ENCODE data around the gene SFTPA1. TPM values are rescaled to one million over a fixed set of nuclear protein-coding genes. Genes with fewer than 3 reads are reported as not detected.

Gene SFTPA1
- total and polyA plus RNA-seq, 4 donors: not detected

DNA sequence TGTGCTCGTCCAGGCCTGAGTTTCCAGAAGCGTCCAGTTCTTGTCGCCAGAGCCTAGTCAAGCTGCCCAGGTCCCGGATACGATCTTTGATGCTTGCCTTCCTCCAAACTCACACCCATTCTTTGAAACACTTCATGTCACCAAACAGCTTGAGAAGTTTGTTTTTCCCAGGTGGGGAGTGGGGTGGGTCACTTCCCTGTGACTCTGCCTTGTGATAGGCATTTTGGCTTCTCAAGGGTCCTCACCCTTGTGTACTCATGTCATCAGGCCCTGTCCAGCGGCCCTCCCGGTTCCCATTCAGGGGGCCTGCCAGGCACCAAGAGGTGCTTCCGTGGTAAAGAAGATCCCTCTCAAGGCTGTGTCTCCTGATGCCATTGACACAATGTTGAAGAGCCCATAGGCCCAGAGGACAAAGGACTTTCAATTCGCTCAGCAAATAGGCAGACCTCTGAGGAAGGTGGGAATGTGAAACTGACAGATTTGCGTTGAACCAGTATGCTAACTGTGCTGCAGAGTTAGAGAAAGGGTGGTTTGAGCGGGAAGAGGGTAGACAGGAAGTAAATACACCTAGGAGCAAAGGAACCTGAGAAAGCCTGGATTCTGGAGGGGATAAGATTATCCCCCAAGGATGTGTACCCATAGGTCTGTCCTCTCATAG is 24.7 kb upstream of the SFTPA1 start:
- WGBS: 84% methylated on average over 11 of the region's 11 CpGs
- Histone ChIP-seq H3K9ac (ENCODE audit: low read depth in 1 of 2, low read length in 2 of 2) (no peak overlapping the region), H3K9me3 (ENCODE audit: control insufficient read depth in 4 of 4, low read length in 3 of 4) (no peaks in the 10 kb centered on the region), H3K4me1 (ENCODE audit: control insufficient read depth in 4 of 4, insufficient read depth in 4 of 4, low read length in 3 of 4) (no peaks in the 10 kb centered on the region), H3K36me3 (ENCODE audit: control insufficient read depth in 4 of 4, insufficient read depth in 3 of 4, low read depth in 1 of 4, low read length in 3 of 4) (no peaks in the 10 kb centered on the region), H3K4me3 (ENCODE audit: low read depth in 1 of 3, low read length in 3 of 3) (no peak overlapping the region), H3K27me3 (ENCODE audit: control insufficient read depth in 4 of 4, insufficient read depth in 4 of 4, low read length in 3 of 4) (peaks cover 0 to 2% (median 0%) of the 10 kb centered on the region in 4 donors), H3K27ac (ENCODE audit: low read depth in 1 of 2, low read length in 2 of 2) (no peak overlapping the region)
- DNase-seq (ENCODE audit: low spot score): no peak
- TF ChIP-seq RXRA (IDR thresholded peaks at IDR 0.05): no peak
- TF ChIP-seq, protein P1, sequence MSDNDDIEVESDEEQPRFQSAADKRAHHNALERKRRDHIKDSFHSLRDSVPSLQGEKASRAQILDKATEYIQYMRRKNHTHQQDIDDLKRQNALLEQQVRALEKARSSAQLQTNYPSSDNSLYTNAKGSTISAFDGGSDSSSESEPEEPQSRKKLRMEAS (IDR thresholded peaks at IDR 0.05): no peak
- TF ChIP-seq SP1 (IDR thresholded peaks at IDR 0.05): no peak
- no peak for TF ChIP-seq FOXA2 (IDR thresholded peaks at IDR 0.05)
- no peak for TF ChIP-seq EGR1 (IDR thresholded peaks at IDR 0.05; ENCODE audit: low read depth in 2 of 2)
- no peak for TF ChIP-seq JUND (IDR thresholded peaks at IDR 0.05)
- TF ChIP-seq FOXA1 (IDR thresholded peaks at IDR 0.05): no peak
- no peak for TF ChIP-seq HNF4A (conservative IDR thresholded peaks at IDR 0.05)
- no peak for TF ChIP-seq GABPA (IDR thresholded peaks at IDR 0.05 in 1 of 2, conservative IDR thresholded peaks at IDR 0.05 in 1 of 2)
- no peak for TF ChIP-seq YY1 (IDR thresholded peaks at IDR 0.05)
- TF ChIP-seq, protein P2, sequence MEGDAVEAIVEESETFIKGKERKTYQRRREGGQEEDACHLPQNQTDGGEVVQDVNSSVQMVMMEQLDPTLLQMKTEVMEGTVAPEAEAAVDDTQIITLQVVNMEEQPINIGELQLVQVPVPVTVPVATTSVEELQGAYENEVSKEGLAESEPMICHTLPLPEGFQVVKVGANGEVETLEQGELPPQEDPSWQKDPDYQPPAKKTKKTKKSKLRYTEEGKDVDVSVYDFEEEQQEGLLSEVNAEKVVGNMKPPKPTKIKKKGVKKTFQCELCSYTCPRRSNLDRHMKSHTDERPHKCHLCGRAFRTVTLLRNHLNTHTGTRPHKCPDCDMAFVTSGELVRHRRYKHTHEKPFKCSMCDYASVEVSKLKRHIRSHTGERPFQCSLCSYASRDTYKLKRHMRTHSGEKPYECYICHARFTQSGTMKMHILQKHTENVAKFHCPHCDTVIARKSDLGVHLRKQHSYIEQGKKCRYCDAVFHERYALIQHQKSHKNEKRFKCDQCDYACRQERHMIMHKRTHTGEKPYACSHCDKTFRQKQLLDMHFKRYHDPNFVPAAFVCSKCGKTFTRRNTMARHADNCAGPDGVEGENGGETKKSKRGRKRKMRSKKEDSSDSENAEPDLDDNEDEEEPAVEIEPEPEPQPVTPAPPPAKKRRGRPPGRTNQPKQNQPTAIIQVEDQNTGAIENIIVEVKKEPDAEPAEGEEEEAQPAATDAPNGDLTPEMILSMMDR (IDR thresholded peaks at IDR 0.05; ENCODE audit: low read depth, low read length, missing input control): no peak
- TF ChIP-seq NR2F2 (IDR thresholded peaks at IDR 0.05): no peak
- TF ChIP-seq HNF4G (IDR thresholded peaks at IDR 0.05): no peak
- TF ChIP-seq, protein P3, sequence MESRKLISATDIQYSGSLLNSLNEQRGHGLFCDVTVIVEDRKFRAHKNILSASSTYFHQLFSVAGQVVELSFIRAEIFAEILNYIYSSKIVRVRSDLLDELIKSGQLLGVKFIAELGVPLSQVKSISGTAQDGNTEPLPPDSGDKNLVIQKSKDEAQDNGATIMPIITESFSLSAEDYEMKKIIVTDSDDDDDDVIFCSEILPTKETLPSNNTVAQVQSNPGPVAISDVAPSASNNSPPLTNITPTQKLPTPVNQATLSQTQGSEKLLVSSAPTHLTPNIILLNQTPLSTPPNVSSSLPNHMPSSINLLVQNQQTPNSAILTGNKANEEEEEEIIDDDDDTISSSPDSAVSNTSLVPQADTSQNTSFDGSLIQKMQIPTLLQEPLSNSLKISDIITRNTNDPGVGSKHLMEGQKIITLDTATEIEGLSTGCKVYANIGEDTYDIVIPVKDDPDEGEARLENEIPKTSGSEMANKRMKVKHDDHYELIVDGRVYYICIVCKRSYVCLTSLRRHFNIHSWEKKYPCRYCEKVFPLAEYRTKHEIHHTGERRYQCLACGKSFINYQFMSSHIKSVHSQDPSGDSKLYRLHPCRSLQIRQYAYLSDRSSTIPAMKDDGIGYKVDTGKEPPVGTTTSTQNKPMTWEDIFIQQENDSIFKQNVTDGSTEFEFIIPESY (IDR thresholded peaks at IDR 0.05): no peak
- TF ChIP-seq, protein P4, sequence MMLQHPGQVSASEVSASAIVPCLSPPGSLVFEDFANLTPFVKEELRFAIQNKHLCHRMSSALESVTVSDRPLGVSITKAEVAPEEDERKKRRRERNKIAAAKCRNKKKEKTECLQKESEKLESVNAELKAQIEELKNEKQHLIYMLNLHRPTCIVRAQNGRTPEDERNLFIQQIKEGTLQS (IDR thresholded peaks at IDR 0.05): no peak
- no peak for TF ChIP-seq RAD21 (IDR thresholded peaks at IDR 0.05)

DNA sequence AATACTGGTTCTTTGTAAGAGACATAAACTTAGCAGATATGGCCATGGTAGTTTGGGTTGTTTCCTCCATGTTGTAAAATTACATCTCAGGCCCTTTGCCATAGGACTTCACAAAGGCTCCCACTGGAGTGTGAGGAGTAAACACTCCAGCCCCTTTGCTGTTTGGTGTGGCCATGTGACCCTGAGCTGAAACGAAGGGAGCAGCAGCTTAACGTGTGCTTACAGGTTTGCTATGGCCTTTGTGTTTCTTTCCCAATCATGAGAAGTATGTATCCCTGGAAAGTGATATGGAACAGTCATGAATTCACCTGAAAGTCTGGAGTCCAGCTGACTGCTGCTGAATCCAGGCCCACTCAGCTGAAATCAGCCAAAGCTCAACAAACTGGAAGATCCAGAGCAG is 23.8 kb upstream of the SFTPA1 start:
- no peak overlapping the region for H3K4me3 ChIP-seq (ENCODE audit: low read depth in 1 of 3, low read length in 3 of 3)
- 70% methylated on average over 2 of the region's 2 CpGs for WGBS
- H3K4me1 ChIP-seq (ENCODE audit: control insufficient read depth in 4 of 4, insufficient read depth in 4 of 4, low read length in 3 of 4): no peaks in the 10 kb centered on the region
- no peaks in the 10 kb centered on the region for H3K36me3 ChIP-seq (ENCODE audit: control insufficient read depth in 4 of 4, insufficient read depth in 3 of 4, low read depth in 1 of 4, low read length in 3 of 4)
- no peaks in the 10 kb centered on the region for H3K27me3 ChIP-seq (ENCODE audit: control insufficient read depth in 4 of 4, insufficient read depth in 4 of 4, low read length in 3 of 4)
- no peak overlapping the region for H3K27ac ChIP-seq (ENCODE audit: low read depth in 1 of 2, low read length in 2 of 2)
- DNase-seq (ENCODE audit: low spot score): no peak
- no peak overlapping the region for H3K9ac ChIP-seq (ENCODE audit: low read depth in 1 of 2, low read length in 2 of 2)
- no peaks in the 10 kb centered on the region for H3K9me3 ChIP-seq (ENCODE audit: control insufficient read depth in 4 of 4, low read length in 3 of 4)
- TF ChIP-seq TAF1 (conservative IDR thresholded peaks at IDR 0.05) (no peak), HNF4G (IDR thresholded peaks at IDR 0.05) (no peak), FOXA1 (IDR thresholded peaks at IDR 0.05) (no peak), RXRA (IDR thresholded peaks at IDR 0.05) (no peak), NR2F2 (IDR thresholded peaks at IDR 0.05) (no peak), EGR1 (IDR thresholded peaks at IDR 0.05; ENCODE audit: low read depth in 2 of 2) (no peak), RAD21 (IDR thresholded peaks at IDR 0.05) (no peak)
- TF ChIP-seq, protein P3 (IDR thresholded peaks at IDR 0.05): no peak
- TF ChIP-seq, protein P2 (IDR thresholded peaks at IDR 0.05; ENCODE audit: low read depth, low read length, missing input control): no peak
- TF ChIP-seq, protein P5, sequence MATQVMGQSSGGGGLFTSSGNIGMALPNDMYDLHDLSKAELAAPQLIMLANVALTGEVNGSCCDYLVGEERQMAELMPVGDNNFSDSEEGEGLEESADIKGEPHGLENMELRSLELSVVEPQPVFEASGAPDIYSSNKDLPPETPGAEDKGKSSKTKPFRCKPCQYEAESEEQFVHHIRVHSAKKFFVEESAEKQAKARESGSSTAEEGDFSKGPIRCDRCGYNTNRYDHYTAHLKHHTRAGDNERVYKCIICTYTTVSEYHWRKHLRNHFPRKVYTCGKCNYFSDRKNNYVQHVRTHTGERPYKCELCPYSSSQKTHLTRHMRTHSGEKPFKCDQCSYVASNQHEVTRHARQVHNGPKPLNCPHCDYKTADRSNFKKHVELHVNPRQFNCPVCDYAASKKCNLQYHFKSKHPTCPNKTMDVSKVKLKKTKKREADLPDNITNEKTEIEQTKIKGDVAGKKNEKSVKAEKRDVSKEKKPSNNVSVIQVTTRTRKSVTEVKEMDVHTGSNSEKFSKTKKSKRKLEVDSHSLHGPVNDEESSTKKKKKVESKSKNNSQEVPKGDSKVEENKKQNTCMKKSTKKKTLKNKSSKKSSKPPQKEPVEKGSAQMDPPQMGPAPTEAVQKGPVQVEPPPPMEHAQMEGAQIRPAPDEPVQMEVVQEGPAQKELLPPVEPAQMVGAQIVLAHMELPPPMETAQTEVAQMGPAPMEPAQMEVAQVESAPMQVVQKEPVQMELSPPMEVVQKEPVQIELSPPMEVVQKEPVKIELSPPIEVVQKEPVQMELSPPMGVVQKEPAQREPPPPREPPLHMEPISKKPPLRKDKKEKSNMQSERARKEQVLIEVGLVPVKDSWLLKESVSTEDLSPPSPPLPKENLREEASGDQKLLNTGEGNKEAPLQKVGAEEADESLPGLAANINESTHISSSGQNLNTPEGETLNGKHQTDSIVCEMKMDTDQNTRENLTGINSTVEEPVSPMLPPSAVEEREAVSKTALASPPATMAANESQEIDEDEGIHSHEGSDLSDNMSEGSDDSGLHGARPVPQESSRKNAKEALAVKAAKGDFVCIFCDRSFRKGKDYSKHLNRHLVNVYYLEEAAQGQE (IDR thresholded peaks at IDR 0.05): no peak
- TF ChIP-seq, protein P1 (IDR thresholded peaks at IDR 0.05): no peak
- TF ChIP-seq, protein P4 (IDR thresholded peaks at IDR 0.05): no peak
